Left forelimb (tissue), 1 donor: Measurements from ENCODE around the gene KCTD8.

Experiments
- DNase-seq: peaks from one replicate; pipeline ENCODE4 v3.0.0-alpha.2; 2018; ENCODE audit warnings: low spot score

KCTD8 gene

DNA sequence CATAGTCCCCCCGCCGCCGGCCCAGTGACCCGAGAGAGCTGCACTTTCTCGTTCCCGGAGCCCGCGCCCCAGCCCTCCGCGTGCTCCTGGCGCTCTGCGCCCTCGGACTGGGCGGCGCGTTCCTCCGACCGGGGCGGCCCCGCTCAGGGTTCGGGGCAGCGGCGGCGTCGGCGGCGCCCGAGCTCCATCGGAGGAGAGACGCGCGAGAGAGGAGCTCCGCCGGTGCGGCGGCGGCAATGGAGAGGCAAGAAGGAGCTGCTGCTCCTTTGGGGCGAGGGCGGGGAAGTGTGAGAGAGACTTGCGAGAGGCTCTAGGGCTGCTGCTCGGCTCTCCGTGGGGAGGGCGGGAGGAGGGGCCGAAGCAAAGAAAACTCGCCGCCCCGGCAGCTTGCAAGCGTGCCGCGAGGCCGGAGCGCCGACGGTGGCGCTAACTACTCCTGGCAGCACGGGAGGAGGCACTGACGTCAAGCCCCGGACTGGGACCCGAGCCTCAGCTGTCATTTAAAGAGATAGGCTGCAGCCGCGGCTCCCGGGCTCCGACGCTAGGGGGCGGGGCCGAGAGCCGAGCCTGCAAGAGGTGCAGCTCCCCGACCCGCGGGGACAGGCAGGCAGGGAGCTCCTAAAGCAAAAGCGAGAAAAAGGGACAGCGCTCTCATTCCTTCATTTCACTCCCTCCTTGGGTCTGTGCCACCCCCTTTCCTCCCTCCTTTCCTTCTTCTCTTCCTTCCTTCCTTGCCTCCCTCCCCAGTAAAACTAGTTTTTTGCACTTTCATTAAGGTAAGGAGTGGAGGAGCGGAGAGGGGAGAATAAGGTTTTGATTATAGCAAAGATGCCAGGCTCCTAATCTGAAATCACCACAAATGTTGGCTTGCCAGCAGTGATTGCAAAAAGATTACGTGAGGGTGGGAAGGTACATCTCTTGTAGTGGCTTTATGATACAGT lies at the start of gene KCTD8:
KCTD8 (minus strand) TSS at position 289 of the 941 bp plus-strand sequence.
- peak; percentile 83 for DNase-seq

- DNase-seq = no peak
These were observed 46.4 kb upstream of the KCTD8 start for GRCh38 chr4:44494810-44495701.

- DNase-seq = no peak
These were observed 45.3 kb upstream of the KCTD8 start for GRCh38 chr4:44493924-44494323.

DNA sequence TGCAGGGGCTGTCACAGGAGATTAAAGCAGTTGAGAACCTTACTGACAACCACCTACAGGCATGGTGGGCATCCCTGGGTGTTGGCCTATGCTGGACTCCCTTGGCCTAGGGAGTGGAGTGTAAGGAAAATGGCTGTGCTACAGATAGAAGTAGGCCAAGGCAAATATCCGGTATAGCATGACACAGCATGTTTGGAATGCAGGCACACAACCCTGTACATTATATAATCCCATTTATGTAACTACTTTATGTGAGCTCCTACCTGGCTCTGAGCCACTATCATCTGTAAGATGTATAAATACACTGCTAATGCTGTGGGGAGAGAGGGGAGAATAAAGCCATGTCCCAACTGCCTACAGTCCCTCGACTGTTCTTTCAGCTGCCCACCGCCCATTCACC lies 38.7 kb upstream of the KCTD8 start:
- DNase-seq = no peak

- DNase-seq = no peak
These were observed 31.1 kb upstream of the KCTD8 start for GRCh38 chr4:44479731-44480130.

DNA sequence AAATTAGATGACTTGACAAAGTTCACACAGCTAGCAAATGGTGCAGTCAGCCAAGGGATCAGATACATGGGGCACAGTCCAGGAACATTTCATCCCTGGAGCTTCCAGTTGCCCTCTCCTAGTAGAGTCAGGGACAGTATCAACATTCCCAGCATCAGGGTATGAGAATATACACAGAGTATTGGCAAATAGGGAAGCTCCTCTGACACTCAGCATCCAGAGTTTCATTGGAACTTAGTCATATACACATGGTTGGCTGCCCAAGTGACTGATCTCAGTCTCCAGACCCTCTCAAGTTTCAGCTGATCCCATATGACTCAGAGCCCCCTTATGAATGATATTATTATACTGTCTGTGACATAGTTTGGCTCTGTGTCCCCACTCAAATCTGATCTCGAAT lies 13.7 kb upstream of the KCTD8 start:
- DNase-seq = no peak

- no peak for DNase-seq
These were observed 775 bp downstream of the KCTD8 start for GRCh38 chr4:44447563-44448504.

- DNase-seq = no peak
These were observed 1.6 kb downstream of the KCTD8 start for GRCh38 chr4:44446801-44447562.

- no peak for DNase-seq
These were observed 2.4 kb downstream of the KCTD8 start for GRCh38 chr4:44446191-44446590.

GRCh38 chr4:44438687-44439086 lies 9.9 kb downstream of the KCTD8 start:
- no peak for DNase-seq

- no peak for DNase-seq
These were observed 14.4 kb downstream of the KCTD8 start for GRCh38 chr4:44434247-44434646.

- DNase-seq = no peak
These were observed 22.9 kb downstream of the KCTD8 start for GRCh38 chr4:44425614-44426208.

DNA sequence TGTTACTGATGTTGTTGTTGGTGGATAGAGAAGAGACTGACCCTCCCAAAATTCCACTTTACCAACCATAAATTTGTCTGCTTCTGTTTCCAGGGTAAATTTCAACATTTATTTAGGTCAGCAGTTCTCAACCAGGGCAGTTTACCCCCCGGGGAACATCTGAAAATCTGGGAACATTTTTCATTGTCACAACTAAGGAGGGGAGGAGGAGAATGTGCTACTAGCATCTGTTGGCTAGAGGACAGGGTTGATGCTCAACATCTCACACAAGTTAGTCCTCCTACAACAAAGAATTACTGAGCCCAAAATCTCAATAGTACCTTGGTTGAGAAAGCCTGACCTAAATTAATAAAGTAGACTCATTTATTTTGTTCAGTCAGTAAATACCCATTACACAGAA lies 25.7 kb downstream of the KCTD8 start:
- DNase-seq = no peak

DNA sequence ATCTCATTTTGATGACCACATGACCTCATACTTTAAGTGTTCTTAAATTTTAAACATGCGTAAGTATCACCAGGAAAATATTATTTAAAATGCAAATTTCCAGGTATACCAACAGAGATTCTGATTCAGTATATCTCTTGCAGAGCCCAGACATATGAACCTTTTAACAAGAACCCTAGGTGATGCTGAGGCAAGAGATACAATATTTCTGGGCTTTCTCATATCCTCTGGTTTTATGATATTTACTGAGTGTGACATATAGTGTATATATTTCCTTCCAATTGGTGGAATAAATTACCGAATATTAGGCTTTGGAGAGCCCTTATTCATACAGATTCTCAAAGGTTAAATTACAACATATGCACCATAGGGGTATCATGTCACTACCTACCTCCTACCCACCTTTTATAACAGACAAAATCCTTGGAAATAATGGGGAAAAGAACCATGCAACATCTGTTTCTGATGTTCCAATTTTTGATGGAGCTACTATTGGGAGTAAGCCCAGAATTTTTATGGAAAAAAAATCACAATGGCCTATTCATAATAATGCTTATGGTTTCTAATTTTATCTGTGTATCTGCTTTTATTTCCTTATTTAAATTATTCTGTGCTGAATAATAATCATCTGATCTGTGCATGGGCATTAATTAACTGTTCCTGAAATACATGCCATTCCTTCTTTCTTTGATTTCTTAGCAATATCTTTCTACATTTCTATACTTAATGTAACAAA lies 27.1 kb downstream of the KCTD8 start:
- DNase-seq = no peak

- no peak for DNase-seq
These were observed 33.4 kb downstream of the KCTD8 start for GRCh38 chr4:44415251-44415650.

- no peak for DNase-seq
These were observed 80.0 kb downstream of the KCTD8 start for GRCh38 chr4:44368413-44369167.

- no peak for DNase-seq
These were observed 94.4 kb downstream of the KCTD8 start for GRCh38 chr4:44354172-44354571.

DNA sequence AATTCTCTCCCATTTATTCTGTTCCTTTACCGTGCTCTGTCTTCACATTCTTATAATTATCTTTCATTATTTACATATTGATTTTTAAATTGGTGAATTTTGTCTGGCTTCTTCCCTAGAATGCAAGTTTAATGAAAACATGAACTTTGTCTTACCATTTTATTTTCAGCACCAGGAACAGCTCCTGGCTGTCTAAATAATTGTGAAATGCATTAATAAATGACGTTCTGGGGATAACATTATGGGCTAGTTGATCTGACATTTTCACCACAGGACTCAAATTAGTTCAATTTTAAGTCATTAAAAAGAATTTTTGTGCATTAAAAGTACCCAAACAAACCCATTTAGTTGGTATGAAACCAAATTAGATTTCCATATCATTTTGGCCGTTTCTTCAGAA lies 97.5 kb downstream of the KCTD8 start:
- DNase-seq = no peak

DNA sequence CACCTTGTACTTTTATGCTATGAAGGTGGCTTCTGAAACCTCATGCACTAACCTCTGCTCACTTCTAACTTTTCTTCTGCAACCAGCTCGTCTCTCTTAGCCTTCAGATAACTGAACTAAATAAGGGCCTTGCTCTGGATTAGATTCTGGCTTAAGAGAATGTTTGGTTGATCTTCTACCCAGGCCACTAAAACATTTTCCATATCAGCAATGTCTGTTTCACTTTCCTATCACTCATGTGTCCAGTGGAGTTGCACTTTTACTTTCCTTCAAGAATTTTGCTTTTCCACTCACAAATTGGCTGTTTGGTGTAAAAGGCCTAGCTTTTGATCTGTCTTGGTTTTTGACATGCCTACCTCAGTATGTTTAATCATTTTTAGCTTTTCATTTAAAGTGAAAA lies 105.8 kb downstream of the KCTD8 start:
- DNase-seq = no peak
